Right atrium auricular region (tissue), 2 donors: ENCODE measurements around the gene YBEY. TPM values are rescaled to one million over a fixed set of nuclear protein-coding genes. Genes with fewer than 3 reads are reported as not detected.
A peak's percentile ranks its signal among the peaks of the same experiment; 100 is the strongest.

Experiments
- DNase-seq: peaks from one replicate; pipeline ENCODE4 v3.0.0-alpha.2; 2019; ENCODE audit warnings: low spot score
- H3K27ac ChIP-seq, 2 donors: fragments of 200-600 bp; sonication (generic); 1 replicate in 1 of 2; 2 replicates in 1 of 2; pipeline ENCODE4 v1.5.1; 2016 to 2019
- H3K27me3 ChIP-seq, 2 donors: fragments of 200-600 bp; sonication (generic); one replicate each; pipeline versions ENCODE4 v1.5.1 to v1.6.0; 2017 to 2019
- H3K36me3 ChIP-seq: fragments of 200-600 bp; sonication (generic); one replicate; pipeline ENCODE4 v1.5.1; 2016
- H3K4me1 ChIP-seq, 2 donors: fragments of 200-600 bp; sonication (generic); one replicate each; pipeline versions ENCODE4 v1.5.1 to v1.6.0; 2017 to 2019
- H3K4me3 ChIP-seq, 2 donors: fragments of 200-600 bp; sonication (generic); 1 replicate in 1 of 2; 2 replicates in 1 of 2; pipeline ENCODE4 v1.5.1; 2017 to 2019; ENCODE audit warnings: mild to moderate bottlenecking in 1 of 2, moderate library complexity in 1 of 2
- H3K9me3 ChIP-seq, 2 donors: fragments of 200-600 bp; sonication (generic); one replicate each; pipeline ENCODE4 v1.5.1; 2019
- CTCF ChIP-seq, 2 donors: fragments of 200-600 bp; sonication (generic); IDR thresholded peaks; one replicate each; pipeline ENCODE4 v1.5.1; 2019; ENCODE audit warnings: antibody characterized with exemption in 2 of 2
- total RNA-seq, 2 donors: library from RNA; depleted of rRNA; stranded (reverse); fragments of >200 nt; gene quantifications; one replicate each; pipeline ENCODE4 v1.1.0, GENCODE V29; 2016

The YBEY gene
- total RNA-seq, 2 donors from 2014 or later: 11.0 to 22.1 TPM

DNA sequence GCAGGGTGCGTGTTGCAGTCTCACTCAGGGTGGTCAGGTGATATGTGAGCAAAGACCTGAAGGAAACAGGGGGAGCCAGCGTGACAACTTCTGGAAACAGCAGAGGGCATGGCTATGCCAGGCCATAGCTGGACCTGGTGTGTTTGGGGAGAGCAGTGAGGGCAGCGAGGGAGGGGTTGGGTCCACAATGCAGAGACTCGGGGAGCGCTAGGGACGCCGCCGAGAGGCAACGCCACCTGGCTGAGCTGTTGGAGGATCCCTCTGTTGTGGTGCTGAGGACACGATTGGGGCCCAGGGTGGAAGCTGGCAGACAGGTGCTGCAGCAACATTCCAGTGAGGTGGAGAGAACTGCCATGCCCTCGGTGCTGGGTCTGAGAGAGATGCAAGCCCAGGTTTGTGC lies 31.0 kb upstream of the YBEY start:
- no peak for DNase-seq
- no peaks in the 10 kb centered on the region for H3K27me3 ChIP-seq
- H3K36me3 ChIP-seq: peaks cover 96% of the 10 kb centered on the region
- peak overlapping the region in 1 of 2 donors; percentile 68 for H3K27ac ChIP-seq
- H3K9me3 ChIP-seq: no peaks in the 10 kb centered on the region
- no peaks in the 10 kb centered on the region for H3K4me1 ChIP-seq
- no peak for TF ChIP-seq CTCF (IDR thresholded peaks at IDR 0.05)
- H3K4me3 ChIP-seq: no peak overlapping the region

DNA sequence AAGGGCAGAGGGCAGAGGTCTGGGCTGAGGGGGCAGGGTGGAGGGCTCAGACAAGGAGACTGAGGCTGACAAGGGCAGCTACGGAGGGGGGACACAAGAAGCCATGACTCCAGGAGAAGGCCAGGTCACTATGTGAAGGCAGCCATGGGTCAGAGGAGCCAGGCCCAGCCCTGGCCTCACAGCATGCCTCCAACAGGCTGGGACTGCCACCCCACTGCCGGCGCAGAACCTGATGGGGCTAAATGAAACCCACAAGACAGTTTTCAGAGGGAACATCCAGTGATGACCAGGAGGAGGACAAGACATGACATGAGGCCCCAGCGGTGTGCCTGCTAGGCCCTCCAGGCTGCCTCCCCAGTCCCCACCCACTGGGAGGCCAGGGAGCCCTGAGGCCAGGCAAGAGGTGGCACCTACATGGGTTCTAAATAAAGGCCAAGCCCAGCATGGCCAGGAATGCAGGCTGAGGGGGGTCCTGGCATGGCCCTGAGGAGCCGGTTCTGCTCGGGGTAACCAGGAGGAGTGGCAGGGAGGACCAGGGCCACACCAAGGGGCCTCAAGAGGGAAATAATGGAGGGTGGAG lies 30.3 kb upstream of the YBEY start:
- H3K9me3 ChIP-seq: no peaks in the 10 kb centered on the region
- DNase-seq: no peak
- H3K27ac ChIP-seq: peak overlapping the region; percentile 67 to 68
- no peaks in the 10 kb centered on the region for H3K27me3 ChIP-seq
- no peak overlapping the region for H3K4me3 ChIP-seq
- H3K4me1 ChIP-seq: no peaks in the 10 kb centered on the region
- H3K36me3 ChIP-seq: peaks cover 96% of the 10 kb centered on the region
- TF ChIP-seq CTCF (IDR thresholded peaks at IDR 0.05): no peak

DNA sequence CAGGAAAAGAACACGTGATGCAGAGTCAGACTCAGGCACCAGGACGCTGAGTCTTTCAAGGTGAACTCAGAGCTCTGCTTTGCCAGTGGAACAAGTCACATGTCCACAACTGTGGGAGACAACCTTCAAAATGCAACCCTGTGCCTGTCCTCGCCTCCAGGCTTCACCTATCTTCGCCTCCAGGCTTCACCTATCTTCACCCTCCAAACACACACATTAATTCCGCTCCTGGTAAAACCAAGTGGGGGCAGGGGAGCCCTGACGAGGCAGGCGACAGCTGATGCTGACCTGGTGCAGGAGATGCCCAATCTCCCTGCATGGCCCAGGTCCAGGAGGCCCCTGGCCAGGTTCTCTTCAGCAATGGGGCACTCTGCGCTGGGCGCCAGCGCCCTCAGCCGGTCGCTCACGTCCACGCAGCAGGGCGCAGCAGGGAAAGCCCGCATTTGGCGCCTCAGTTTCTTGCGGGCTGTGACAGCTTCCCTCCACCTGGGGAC lies 29.6 kb upstream of the YBEY start:
- DNase-seq: no peak

GRCh38 chr21:46264046-46264689 lies 22.0 kb upstream of the YBEY start:
- DNase-seq: no peak

More for the DNA sequence above, 29.6 kb upstream of the YBEY start:
- no peak overlapping the region for H3K4me3 ChIP-seq
- peaks cover 97% of the 10 kb centered on the region for H3K36me3 ChIP-seq
- no peaks in the 10 kb centered on the region for H3K4me1 ChIP-seq
- peak in 1 of 2 donors; percentile 50 for TF ChIP-seq CTCF (IDR thresholded peaks at IDR 0.05)
- H3K27me3 ChIP-seq: no peaks in the 10 kb centered on the region
- H3K27ac ChIP-seq: peak overlapping the region; percentile 67 to 68
- H3K9me3 ChIP-seq: no peaks in the 10 kb centered on the region

GRCh38 chr21:46264690-46265144 lies 21.4 kb upstream of the YBEY start:
- Histone ChIP-seq H3K27ac (no peak overlapping the region), H3K36me3 (peaks cover 81% of the 10 kb centered on the region), H3K4me3 (no peak overlapping the region), H3K4me1 (no peaks in the 10 kb centered on the region), H3K9me3 (no peaks in the 10 kb centered on the region), H3K27me3 (no peaks in the 10 kb centered on the region)
- TF ChIP-seq CTCF (IDR thresholded peaks at IDR 0.05): no peak
- DNase-seq: no peak

More at GRCh38 chr21:46264046-46264689, 22.0 kb upstream of the YBEY start:
- H3K9me3 ChIP-seq: no peaks in the 10 kb centered on the region
- H3K36me3 ChIP-seq: peaks cover 81% of the 10 kb centered on the region
- H3K27me3 ChIP-seq: no peaks in the 10 kb centered on the region
- no peak overlapping the region for H3K4me3 ChIP-seq
- TF ChIP-seq CTCF (IDR thresholded peaks at IDR 0.05): no peak
- H3K4me1 ChIP-seq: no peaks in the 10 kb centered on the region
- no peak overlapping the region for H3K27ac ChIP-seq
